A549 (cell line): ENCODE results near the gene DAZAP1.

Source experiments
- CHD2 ChIP-seq: fragments of 150-350 bp; IDR thresholded peaks from 2 replicates; pipeline ENCODE4 v1.6.1; 2014; ENCODE audit warnings: low read length; ENCODE audit not compliant: partially characterized antibody
- JUN ChIP-seq, 2 experiments: fragments of >200 bp; sonication (Bioruptor Twin); formaldehyde crosslinking; IDR thresholded peaks; 2 replicates in 1 of 2; 3 replicates in 1 of 2; pipeline ENCODE4 v1.6.1; 2016 to 2017
- MAZ ChIP-seq: fragments of 150-350 bp; IDR thresholded peaks from 2 replicates; pipeline ENCODE4 v1.6.1; 2014; ENCODE audit warnings: antibody characterized with exemption, low read depth, low read length, borderline replicate concordance

- no peak for TF ChIP-seq MAZ
- TF ChIP-seq JUN (IDR thresholded peaks at IDR 0.05) = no peak
- no peak for TF ChIP-seq CHD2
Measured at GRCh38 chr19:1361601-1362386, 45.6 kb upstream of the DAZAP1 start.
